ENCODE results near the gene SPACA4. TPM values are rescaled to one million over a fixed set of nuclear protein-coding genes. Genes with fewer than 3 reads are reported as not detected.
A peak's percentile ranks its signal among the peaks of the same experiment; 100 is the strongest.

The SPACA4 gene
- total RNA-seq, result under 0.01 and 0.64 TPM in 2 replicates

- TF ChIP-seq CTCF (IDR thresholded peaks at IDR 0.05; ENCODE audit: insufficient read depth, low read length, severe bottlenecking), result no peak
- no peaks in the 10 kb centered on the region for H3K36me3 ChIP-seq (ENCODE audit: control insufficient read depth, insufficient read depth, low read length)
- no peak for FAIRE-seq
- DNase-seq (ENCODE audit: low read depth), result no peak
- no peak within 1 kb of the TSS for H3K4me3 ChIP-seq (ENCODE audit: low read depth, low read length)
- no peaks in the 10 kb centered on the region for H3K27me3 ChIP-seq (ENCODE audit: control insufficient read depth, insufficient read depth, low read length)
Observed at GRCh38 chr19:48606463-48607358, at the start of gene SPACA4. TSS of gene SPACA4 (plus strand) at chr19:48606742. CDS start at chr19:48606979, 237 bp downstream.

GRCh38 chr19:48556825-48557224 lies 49.7 kb upstream of the SPACA4 start:
- Histone ChIP-seq H3K36me3 (ENCODE audit: control insufficient read depth, insufficient read depth, low read length) (no peaks in the 10 kb centered on the region), H3K4me3 (ENCODE audit: low read depth, low read length) (no peak overlapping the region), H3K27me3 (ENCODE audit: control insufficient read depth, insufficient read depth, low read length) (no peaks in the 10 kb centered on the region)
- TF ChIP-seq CTCF (IDR thresholded peaks at IDR 0.05; ENCODE audit: insufficient read depth, low read length, severe bottlenecking), result no peak
- FAIRE-seq (no peak), DNase-seq (ENCODE audit: low read depth) (no peak)

GRCh38 chr19:48558018-48558684 lies 48.4 kb upstream of the SPACA4 start:
- FAIRE-seq (no peak), DNase-seq (ENCODE audit: low read depth) (peak; percentile 28)
- no peaks in the 10 kb centered on the region for H3K27me3 ChIP-seq (ENCODE audit: control insufficient read depth, insufficient read depth, low read length)
- no peak overlapping the region for H3K4me3 ChIP-seq (ENCODE audit: low read depth, low read length)
- H3K36me3 ChIP-seq (ENCODE audit: control insufficient read depth, insufficient read depth, low read length), result no peaks in the 10 kb centered on the region
- no peak for TF ChIP-seq CTCF (IDR thresholded peaks at IDR 0.05; ENCODE audit: insufficient read depth, low read length, severe bottlenecking)

- H3K36me3 ChIP-seq (ENCODE audit: control insufficient read depth, insufficient read depth, low read length), result no peaks in the 10 kb centered on the region
- no peak overlapping the region for H3K4me3 ChIP-seq (ENCODE audit: low read depth, low read length)
- no peak for TF ChIP-seq CTCF (IDR thresholded peaks at IDR 0.05; ENCODE audit: insufficient read depth, low read length, severe bottlenecking)
- no peak for FAIRE-seq
- no peaks in the 10 kb centered on the region for H3K27me3 ChIP-seq (ENCODE audit: control insufficient read depth, insufficient read depth, low read length)
- DNase-seq (ENCODE audit: low read depth), result no peak
Observed at GRCh38 chr19:48560095-48560530, 46.4 kb upstream of the SPACA4 start.

GRCh38 chr19:48561412-48561811 lies 45.1 kb upstream of the SPACA4 start:
- DNase-seq (ENCODE audit: low read depth) (no peak), FAIRE-seq (no peak)
- no peak for TF ChIP-seq CTCF (IDR thresholded peaks at IDR 0.05; ENCODE audit: insufficient read depth, low read length, severe bottlenecking)
- no peaks in the 10 kb centered on the region for H3K27me3 ChIP-seq (ENCODE audit: control insufficient read depth, insufficient read depth, low read length)
- no peaks in the 10 kb centered on the region for H3K36me3 ChIP-seq (ENCODE audit: control insufficient read depth, insufficient read depth, low read length)
- H3K4me3 ChIP-seq (ENCODE audit: low read depth, low read length), result no peak overlapping the region

Measured in bronchial epithelial cell (primary cell).